Thymus (tissue), 11 donors: ENCODE results near the gene PTPRT. TPM values are rescaled to one million over a fixed set of nuclear protein-coding genes. Genes with fewer than 3 reads are reported as not detected.

Experiments used
- DNase-seq, 9 donors: peaks; one replicate each; pipeline ENCODE4 v3.0.0-alpha.2; 2013; ENCODE audit warnings: low spot score in 9 of 9, low read depth in 6 of 9, missing footprints in 1 of 9
- H3K27ac ChIP-seq, 2 donors: one replicate each; pipeline ENCODE4 v1.5.1; 2013; ENCODE audit warnings: control low read depth in 1 of 2, low read depth in 1 of 2, low read length in 1 of 2, mild to moderate bottlenecking in 1 of 2, moderate library complexity in 1 of 2
- H3K27me3 ChIP-seq, 2 donors: one replicate each; pipeline ENCODE4 v1.5.1; 2013; ENCODE audit warnings: low read length in 1 of 2; ENCODE audit not compliant: control insufficient read depth in 2 of 2, insufficient read depth in 1 of 2
- H3K36me3 ChIP-seq, 2 donors: one replicate each; pipeline ENCODE4 v1.5.1; 2013; ENCODE audit warnings: low read length in 1 of 2, mild to moderate bottlenecking in 1 of 2, moderate library complexity in 1 of 2; ENCODE audit not compliant: control insufficient read depth in 2 of 2, insufficient read depth in 2 of 2
- H3K4me1 ChIP-seq, 2 donors: one replicate each; pipeline ENCODE4 v1.5.1; 2013; ENCODE audit warnings: low read length in 2 of 2; ENCODE audit not compliant: control insufficient read depth in 2 of 2, insufficient read depth in 2 of 2
- H3K4me3 ChIP-seq, 2 donors: one replicate each; pipeline ENCODE4 v1.5.1; 2013; ENCODE audit warnings: low read length in 2 of 2, control low read depth in 1 of 2, mild to moderate bottlenecking in 1 of 2
- H3K9me3 ChIP-seq, 2 donors: one replicate each; pipeline ENCODE4 v1.5.1; 2013; ENCODE audit warnings: low read length in 1 of 2, mild to moderate bottlenecking in 1 of 2; ENCODE audit not compliant: control insufficient read depth in 2 of 2, insufficient read depth in 1 of 2
- WGBS: extraction: QIAGEN DNeasy Blood & Tissue Kit; methylation state at CpG from one replicate; pipeline ENCODE4 v1.1.7; 2013; 5-methylcytosine and 5-hydroxymethylcytosine counted together
- polyA plus RNA-seq: library from polyadenylated mRNA; stranded (reverse); fragments of 200-250 nt; gene quantifications from one replicate; pipeline ENCODE4 v1.2.3, GENCODE V29; 2013
- total RNA-seq: library from RNA; stranded (reverse); fragments of 120-200 nt; gene quantifications from one replicate; pipeline ENCODE4 v1.2.4, GENCODE V29; 2013
- donor health status: healthy.

Gene PTPRT
- total and polyA plus RNA-seq, 2 donors = 2.4 to 4.5 TPM

GRCh38 chr20:42098418-42098817 is 1091.3 kb downstream of the PTPRT start:
- no peak for DNase-seq
- WGBS = 83% methylated on average over 8 of the region's 8 CpGs
- H3K4me3 ChIP-seq = no peak overlapping the region
- no peaks in the 10 kb centered on the region for H3K36me3 ChIP-seq
- no peaks in the 10 kb centered on the region for H3K27me3 ChIP-seq
- no peaks in the 10 kb centered on the region for H3K9me3 ChIP-seq
- no peaks in the 10 kb centered on the region for H3K4me1 ChIP-seq
- no peak overlapping the region for H3K27ac ChIP-seq

DNA sequence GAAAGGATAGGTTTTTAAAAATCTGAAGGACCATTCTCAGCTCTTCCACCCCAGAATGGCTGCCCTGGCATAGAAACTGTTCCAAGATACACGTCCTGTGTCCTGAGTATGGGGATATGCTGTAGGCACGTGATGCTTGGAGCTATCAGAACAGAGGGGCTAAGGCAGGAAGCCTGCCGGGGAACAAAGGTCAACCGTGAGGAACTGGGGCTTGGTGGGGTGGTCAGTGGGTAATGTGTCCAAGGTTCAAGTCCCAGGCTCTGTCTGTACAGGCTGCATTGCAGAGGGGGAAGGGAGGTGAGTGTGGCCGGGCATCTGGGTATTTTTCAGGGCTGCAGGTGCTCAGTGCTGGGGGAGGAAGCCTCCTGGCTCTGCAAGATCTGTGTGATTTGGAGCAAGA is 1092.0 kb downstream of the PTPRT start:
- DNase-seq = no peak
- no peaks in the 10 kb centered on the region for H3K27me3 ChIP-seq
- 78% methylated on average over 5 of the region's 5 CpGs for whole genome bisulfite sequencing

DNA sequence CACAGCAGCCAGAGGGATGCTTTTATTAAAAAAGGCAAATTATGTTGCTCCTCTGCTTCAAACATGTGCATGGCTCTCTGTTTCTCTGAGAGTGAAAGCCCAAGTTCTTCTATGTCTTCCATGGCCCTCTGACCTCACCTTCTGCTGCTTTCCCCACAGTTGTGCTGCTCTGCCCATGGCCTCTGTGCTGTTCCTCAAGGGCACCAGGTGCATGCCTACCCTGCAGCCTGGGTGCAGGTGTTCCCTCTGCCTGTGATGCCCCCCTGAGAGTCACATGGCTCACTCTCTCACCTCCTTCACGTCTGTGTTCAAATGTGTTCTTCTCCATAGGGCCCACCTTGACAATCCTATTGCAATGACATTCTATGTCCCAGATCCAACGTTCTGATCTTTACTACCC is 1094.5 kb downstream of the PTPRT start:
- H3K9me3 ChIP-seq = no peaks in the 10 kb centered on the region
- DNase-seq = no peak
- no peaks in the 10 kb centered on the region for H3K4me1 ChIP-seq
- no peaks in the 10 kb centered on the region for H3K27me3 ChIP-seq
- H3K4me3 ChIP-seq = no peak overlapping the region
- WGBS = 81% methylated on average over 2 of the region's 2 CpGs
- H3K27ac ChIP-seq = no peak overlapping the region
- no peaks in the 10 kb centered on the region for H3K36me3 ChIP-seq

More for the DNA sequence above, 1092.0 kb downstream of the PTPRT start:
- Histone ChIP-seq H3K27ac (no peak overlapping the region), H3K9me3 (no peaks in the 10 kb centered on the region), H3K36me3 (no peaks in the 10 kb centered on the region), H3K4me3 (no peak overlapping the region), H3K4me1 (no peaks in the 10 kb centered on the region)

GRCh38 chr20:42093542-42094440 is 1095.9 kb downstream of the PTPRT start:
- no peaks in the 10 kb centered on the region for H3K9me3 ChIP-seq
- H3K27me3 ChIP-seq = no peaks in the 10 kb centered on the region
- no peaks in the 10 kb centered on the region for H3K36me3 ChIP-seq
- H3K4me3 ChIP-seq = no peak overlapping the region
- H3K27ac ChIP-seq = no peak overlapping the region
- DNase-seq = no peak
- 78% methylated on average over 14 of the region's 14 CpGs for WGBS
- H3K4me1 ChIP-seq = no peaks in the 10 kb centered on the region

DNA sequence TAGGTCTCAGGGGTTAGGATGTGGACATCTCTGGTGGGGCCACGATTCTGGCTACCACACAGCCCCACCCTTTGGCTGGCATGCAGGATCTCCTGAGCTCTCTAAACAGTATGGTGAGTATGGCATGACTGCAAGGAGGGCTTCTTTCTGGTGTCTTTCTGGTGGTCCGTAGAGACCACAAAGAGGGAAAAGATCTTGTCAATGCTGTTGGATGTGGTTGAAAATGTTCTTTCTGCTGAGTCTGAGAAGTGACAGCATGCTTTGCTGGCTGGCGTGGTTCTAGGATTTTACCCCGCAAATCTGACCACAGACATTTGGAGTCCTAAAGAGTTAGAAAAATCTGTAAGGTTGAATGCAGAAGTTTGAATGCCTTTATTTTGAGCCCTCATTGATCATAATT is 1096.7 kb downstream of the PTPRT start:
- no peak for DNase-seq
- Histone ChIP-seq H3K27me3 (no peaks in the 10 kb centered on the region), H3K4me3 (no peak overlapping the region), H3K27ac (no peak overlapping the region), H3K36me3 (no peaks in the 10 kb centered on the region), H3K4me1 (no peaks in the 10 kb centered on the region), H3K9me3 (no peaks in the 10 kb centered on the region)
- 43% methylated on average over 4 of the region's 4 CpGs for WGBS

- no peaks in the 10 kb centered on the region for H3K36me3 ChIP-seq
- 93% methylated on average over 10 of the region's 10 CpGs for WGBS
- H3K27ac ChIP-seq = no peak overlapping the region
- no peak for DNase-seq
- H3K4me3 ChIP-seq = no peak overlapping the region
- no peaks in the 10 kb centered on the region for H3K9me3 ChIP-seq
- no peaks in the 10 kb centered on the region for H3K4me1 ChIP-seq
- no peaks in the 10 kb centered on the region for H3K27me3 ChIP-seq
These were observed 1104.3 kb downstream of the PTPRT start for GRCh38 chr20:42085366-42085765.

GRCh38 chr20:42083280-42083679 is 1106.4 kb downstream of the PTPRT start:
- Histone ChIP-seq H3K27me3 (no peaks in the 10 kb centered on the region), H3K9me3 (no peaks in the 10 kb centered on the region), H3K36me3 (no peaks in the 10 kb centered on the region), H3K4me1 (no peaks in the 10 kb centered on the region), H3K27ac (no peak overlapping the region), H3K4me3 (no peak overlapping the region)
- no peak for DNase-seq
- 45% methylated on average over 1 of the region's 1 CpG for WGBS

DNA sequence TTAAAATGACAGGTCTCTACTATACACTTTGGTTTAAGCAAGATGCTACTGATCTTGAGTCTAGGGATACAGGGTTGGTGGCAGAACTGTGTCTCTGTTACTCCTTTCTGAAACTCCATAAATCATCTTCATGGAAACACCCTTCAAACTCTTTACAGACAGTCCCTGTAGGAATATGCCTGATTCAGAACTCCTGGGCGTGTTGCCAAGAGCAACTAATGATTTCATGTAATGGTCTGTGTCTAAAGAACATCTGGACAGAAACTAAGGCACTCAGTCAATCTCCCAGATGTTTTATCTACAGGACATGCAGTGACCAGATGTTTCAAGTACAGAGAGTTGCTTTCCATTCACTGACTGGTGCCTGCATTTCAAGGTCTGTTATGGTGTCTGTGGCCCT is 1107.1 kb downstream of the PTPRT start:
- Histone ChIP-seq H3K9me3 (no peaks in the 10 kb centered on the region), H3K27ac (no peak overlapping the region), H3K4me3 (no peak overlapping the region), H3K36me3 (no peaks in the 10 kb centered on the region), H3K27me3 (no peaks in the 10 kb centered on the region), H3K4me1 (no peaks in the 10 kb centered on the region)
- WGBS = 69% methylated on average over 1 of the region's 1 CpG
- peak in 1 of 9 donors; percentile 8 for DNase-seq

GRCh38 chr20:42080956-42081355 is 1108.8 kb downstream of the PTPRT start:
- no peak overlapping the region for H3K4me3 ChIP-seq

More at GRCh38 chr20:42080956-42081355, 1108.8 kb downstream of the PTPRT start:
- Histone ChIP-seq H3K27me3 (no peaks in the 10 kb centered on the region), H3K36me3 (no peaks in the 10 kb centered on the region), H3K9me3 (no peaks in the 10 kb centered on the region), H3K27ac (no peak overlapping the region), H3K4me1 (no peaks in the 10 kb centered on the region)
- no peak for DNase-seq
- WGBS = 88% methylated on average over 4 of the region's 4 CpGs
